NB4 (cell line): Measurements from ENCODE around the gene CABP7.

Experiments
- CTCF ChIP-seq: IDR thresholded peaks from one replicate; pipeline ENCODE4 v1.5.1; 2012; ENCODE audit warnings: low read depth, low read length
- POLR2A ChIP-seq: IDR thresholded peaks from 2 replicates; pipeline ENCODE4 v1.6.1; 2011; ENCODE audit warnings: mild to moderate bottlenecking; ENCODE audit not compliant: insufficient read length; ENCODE audit errors: extremely low read depth

- TF ChIP-seq CTCF, result no peak
- TF ChIP-seq POLR2A, result no peak
These were observed 34.2 kb downstream of the CABP7 start for GRCh38 chr22:29753808-29754657.
